GM19023 (cell line): ENCODE results near the gene C19orf53.

Experiments
- ATAC-seq: cut with Tn5 transposase; IDR thresholded peaks from one replicate; pipeline ENCODE4 v1.9.1; 2021; ENCODE audit warnings: mild to moderate bottlenecking, moderate library complexity; ENCODE audit not compliant: unreplicated experiment

Gene C19orf53

DNA sequence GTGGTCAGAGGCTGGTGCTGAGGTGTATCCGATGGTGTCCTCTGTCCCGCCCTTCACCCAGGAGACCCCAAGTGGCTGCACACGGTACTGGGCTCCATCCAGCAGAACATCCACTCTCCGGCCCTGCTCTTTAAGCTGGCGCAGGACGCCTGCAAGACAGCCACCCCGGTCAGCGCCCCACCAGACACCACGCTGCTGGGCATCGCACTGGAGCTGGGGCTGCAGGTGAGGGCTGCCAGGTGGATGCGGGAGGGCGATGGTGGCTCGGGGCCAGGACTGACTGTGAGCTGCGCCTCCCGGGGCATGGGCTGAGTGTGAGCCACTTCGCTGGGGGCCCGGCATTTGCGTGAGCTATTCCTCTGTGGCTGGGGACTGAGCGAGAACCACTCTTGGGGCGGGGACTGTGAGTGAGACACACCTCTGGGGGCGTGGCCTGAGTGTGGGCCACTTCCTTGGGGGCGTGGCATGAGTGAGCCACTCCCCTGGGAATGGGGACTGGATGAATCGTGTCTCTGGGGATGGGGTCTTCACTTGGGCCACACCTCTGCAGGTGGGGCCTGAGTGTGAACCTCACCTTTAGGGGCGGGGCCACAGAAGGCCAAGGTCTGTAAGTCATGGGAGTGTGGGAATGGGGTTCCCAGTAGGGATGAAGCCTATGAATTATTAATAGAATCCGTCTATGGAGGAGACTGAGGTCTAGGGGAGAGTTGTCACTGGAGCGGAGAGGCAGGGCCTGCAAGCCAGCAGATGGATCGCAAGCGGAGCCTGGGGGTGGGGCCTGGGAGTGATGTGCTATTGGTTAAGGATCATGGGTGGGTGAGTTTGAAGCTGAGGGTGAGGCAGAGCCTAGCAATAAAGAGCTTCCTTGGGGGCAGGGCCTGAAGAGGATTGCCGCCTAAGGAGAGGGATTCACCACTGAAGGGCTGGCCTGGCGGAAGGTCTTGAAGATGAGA, 51.5 kb downstream of the C19orf53 start:
- no peak for ATAC-seq

DNA sequence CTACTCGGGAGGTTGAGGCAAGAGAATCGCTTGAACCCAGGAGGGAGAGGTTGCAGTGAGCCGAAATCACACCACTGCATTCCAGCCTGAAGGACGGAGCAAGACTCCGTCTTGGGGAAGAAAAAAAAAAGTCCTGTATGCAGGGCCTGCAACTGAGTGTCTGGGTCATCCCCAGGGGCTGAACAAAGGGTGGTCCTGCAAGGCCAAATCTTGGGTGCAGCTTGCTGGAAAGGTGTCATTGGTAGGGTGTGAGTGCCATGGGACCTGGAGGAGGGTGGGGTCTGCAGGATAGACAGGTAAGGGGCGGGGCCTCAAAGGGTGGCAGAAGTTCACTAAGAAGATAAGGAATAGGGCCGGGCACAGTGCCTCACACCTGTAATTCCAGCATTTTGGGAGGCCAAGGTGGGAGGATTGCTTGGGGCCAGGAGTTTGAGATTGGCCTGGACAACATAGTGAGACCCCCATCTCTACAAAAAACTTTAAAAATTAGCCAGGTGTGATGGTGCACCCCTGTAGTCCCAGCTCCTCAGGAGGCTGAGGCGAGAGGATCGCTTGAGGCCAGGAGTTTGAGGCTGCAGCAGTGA, 52.5 kb downstream of the C19orf53 start:
- no peak for ATAC-seq

DNA sequence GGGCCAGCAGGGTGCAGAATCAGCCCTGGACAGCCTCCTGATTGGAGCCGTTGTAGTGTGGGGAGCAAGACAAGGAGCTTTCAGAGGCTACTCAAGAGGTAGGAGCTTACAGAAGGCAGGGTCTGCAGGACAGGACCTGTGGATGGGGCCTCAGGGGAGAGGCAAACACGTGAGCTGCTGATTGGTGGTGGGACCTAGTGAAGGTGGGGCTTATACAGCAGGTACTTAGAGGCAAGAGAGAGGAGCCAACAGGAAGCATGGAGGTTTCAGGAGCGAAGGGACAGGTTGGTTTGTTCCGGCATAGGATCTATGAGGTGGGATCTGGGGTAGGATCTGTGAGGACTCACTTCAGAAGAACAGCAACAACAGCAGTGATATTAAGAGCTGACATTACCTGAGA, 53.4 kb downstream of the C19orf53 start:
- no peak for ATAC-seq
